GM19193 (cell line): Measurements from ENCODE around the gene STUB1.

Experiments used
- POLR2A ChIP-seq: IDR thresholded peaks from 4 replicates; pipeline ENCODE4 v1.6.1; 2011; ENCODE audit not compliant: insufficient read depth, insufficient read length; ENCODE audit errors: extremely low read depth

The STUB1 gene

GRCh38 chr16:670485-671352 lies 9.5 kb upstream of the STUB1 start:
- no peak for TF ChIP-seq POLR2A

GRCh38 chr16:671353-672131 lies 8.7 kb upstream of the STUB1 start:
- no peak for TF ChIP-seq POLR2A

DNA sequence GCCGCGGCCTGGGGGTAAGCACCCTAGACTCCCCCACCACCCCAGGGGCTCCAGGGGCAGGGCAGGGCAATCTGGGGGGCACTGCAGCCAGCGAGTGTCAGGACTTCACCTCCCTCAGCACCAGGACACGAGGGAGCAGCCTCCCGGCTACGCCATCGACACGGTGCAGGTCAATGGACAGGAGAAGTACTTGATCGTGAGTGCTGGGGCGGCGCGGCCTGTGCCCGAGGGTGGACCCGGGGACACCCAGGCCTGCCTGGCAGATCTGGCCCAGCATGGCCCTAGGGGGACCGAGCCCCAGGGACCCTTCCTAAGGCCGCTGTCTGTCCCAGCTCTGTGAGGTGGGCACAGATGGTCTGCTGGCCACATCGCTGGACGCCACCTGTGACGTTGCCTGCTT lies 7.8 kb upstream of the STUB1 start:
- no peak for TF ChIP-seq POLR2A

DNA sequence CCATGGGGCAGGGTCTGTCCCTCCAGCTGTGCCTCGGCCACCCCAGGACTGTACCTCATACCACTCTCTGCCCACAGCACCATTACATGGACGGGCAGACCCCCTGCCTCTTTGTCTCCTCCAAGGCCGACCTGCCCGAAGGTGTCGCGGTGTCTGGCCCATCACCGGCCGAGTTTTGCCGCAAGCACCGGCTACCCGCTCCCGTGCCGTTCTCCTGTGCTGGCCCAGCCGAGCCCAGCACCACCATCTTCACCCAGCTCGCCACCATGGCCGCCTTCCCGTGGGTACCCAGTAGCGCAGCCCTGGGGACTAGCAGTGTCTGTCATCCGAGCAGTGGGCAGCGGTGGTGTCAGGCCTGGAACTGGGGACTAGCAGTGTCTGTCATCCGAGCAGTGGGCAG lies 7.4 kb upstream of the STUB1 start:
- TF ChIP-seq POLR2A = no peak

- no peak for TF ChIP-seq POLR2A
Observed at GRCh38 chr16:673399-673991, 6.7 kb upstream of the STUB1 start.

GRCh38 chr16:674214-674881 lies 5.9 kb upstream of the STUB1 start:
- no peak for TF ChIP-seq POLR2A

- no peak for TF ChIP-seq POLR2A
Observed at GRCh38 chr16:674968-675883, 5.0 kb upstream of the STUB1 start, which contains the start of gene RHBDL1. RHBDL1 (plus strand) TSS chr16:675671; CDS start chr16:675791, 120 bp downstream.

DNA sequence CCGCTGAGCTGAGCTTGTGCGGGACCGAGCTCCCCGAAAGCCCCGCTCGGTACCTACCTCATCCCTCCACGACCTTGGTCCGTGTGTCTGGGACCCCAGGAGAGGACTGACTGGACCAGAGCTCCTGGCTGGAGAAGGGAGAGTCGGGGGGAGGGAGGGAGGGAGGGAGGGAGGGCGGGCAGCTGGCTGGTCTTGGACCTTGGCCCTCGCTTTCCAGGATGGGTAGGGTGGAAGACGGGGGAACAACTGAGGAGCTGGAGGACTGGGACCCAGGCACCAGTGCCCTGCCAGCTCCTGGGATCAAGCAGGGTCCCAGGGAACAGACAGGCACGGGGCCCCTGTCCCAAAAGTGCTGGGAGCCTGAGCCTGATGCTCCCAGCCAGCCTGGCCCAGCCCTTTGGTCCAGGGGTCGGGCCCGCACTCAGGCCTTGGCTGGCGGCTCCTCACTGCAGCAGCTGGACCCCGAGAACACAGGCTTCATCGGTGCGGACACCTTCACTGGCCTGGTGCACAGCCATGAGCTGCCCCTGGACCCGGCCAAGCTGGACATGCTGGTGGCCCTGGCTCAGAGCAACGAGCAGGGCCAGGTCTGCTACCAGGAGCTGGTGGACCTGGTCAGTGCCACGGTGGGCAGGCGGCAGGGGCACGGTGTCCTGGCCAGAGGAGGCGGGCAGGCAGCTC lies 4.2 kb upstream of the STUB1 start:
- TF ChIP-seq POLR2A = no peak

DNA sequence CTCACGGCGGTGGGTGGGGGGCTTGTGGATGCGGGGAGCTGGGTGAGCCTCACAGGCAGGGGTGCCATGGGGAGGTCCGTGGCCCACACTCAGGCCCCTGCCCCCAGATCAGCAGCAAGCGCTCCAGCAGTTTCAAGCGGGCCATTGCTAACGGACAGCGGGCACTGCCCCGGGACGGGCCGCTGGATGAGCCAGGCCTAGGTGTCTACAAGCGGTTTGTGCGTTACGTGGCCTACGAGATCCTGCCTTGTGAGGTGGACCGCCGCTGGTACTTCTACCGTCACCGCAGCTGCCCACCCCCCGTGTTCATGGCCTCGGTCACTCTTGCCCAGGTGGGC lies 3.7 kb upstream of the STUB1 start:
- TF ChIP-seq POLR2A = no peak

DNA sequence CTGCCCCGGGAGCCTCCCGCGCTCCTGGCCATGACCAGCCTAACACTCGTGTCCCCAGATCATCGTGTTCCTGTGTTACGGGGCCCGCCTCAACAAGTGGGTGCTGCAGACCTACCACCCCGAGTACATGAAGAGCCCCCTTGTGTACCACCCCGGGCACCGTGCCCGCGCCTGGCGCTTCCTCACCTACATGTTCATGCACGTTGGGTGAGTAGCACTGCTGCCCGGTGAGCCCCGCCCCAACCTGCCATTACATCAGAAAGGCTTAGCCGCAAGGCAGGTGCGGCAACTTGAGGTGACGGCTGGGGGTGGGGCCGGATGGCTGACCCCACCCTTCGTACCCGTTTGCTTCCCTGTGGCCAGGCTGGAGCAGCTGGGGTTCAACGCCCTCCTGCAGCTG lies 3.3 kb upstream of the STUB1 start:
- no peak for TF ChIP-seq POLR2A

- no peak for TF ChIP-seq POLR2A
Observed at GRCh38 chr16:677316-678190, 2.7 kb upstream of the STUB1 start.

DNA sequence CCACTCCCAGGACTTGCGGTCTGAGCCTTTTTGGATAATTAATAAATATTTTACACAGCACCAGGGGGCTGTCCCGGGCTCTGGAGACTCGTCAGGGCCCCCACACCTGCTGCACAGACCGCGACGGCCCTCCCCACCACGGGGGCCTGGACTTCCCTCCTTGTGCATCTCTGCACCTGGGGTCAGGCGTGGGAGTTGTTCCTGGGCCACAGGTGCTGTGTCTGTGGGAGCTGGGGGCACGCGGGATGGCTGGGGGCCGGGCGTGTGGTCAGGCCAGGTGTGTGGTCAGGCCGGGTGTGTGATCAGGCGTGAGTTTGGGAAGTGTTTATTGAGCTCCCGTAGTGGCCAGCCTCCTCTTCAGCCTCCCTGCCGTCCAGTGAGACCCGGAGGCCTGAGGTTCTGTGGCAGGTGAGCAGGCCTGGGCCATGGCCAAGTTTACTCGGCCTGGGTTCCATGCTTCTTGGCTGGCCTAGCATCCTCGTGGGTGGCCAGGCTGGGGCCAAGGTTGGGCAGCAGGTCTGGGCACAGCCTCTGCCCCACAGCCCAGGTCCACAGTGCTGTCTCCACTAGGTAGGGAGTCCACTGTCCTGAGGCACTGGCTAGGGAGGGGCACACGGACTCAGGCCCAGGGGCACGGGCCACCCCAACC lies 1.9 kb upstream of the STUB1 start:
- TF ChIP-seq POLR2A = no peak
